BE2C (cell line): Measurements from ENCODE around the gene ISLR.

Experiments used
- DNase-seq: peaks from one replicate; pipeline ENCODE4 v3.0.0-alpha.2; 2020
- H3K27me3 ChIP-seq: fragments of 250-450 bp; sonication (Bioruptor Pico); 2 replicates; pipeline ENCODE4 v1.5.1; 2020; ENCODE audit warnings: mild to moderate bottlenecking
- H3K36me3 ChIP-seq: fragments of 250-450 bp; sonication (Bioruptor Pico); 2 replicates; pipeline ENCODE4 v1.5.1; 2020; ENCODE audit warnings: mild to moderate bottlenecking
- H3K4me1 ChIP-seq: fragments of 250-450 bp; sonication (Bioruptor Pico); 2 replicates; pipeline ENCODE4 v1.5.1; 2020
- H3K4me3 ChIP-seq: 2 replicates; pipeline ENCODE4 v1.5.1; 2011; ENCODE audit warnings: low read depth, low read length
- H3K9me3 ChIP-seq: fragments of 250-450 bp; sonication (Bioruptor Pico); 2 replicates; pipeline ENCODE4 v1.5.1; 2020
- CTCF ChIP-seq: IDR thresholded peaks from 2 replicates; pipeline ENCODE4 v1.5.1; 2012; ENCODE audit warnings: mild to moderate bottlenecking, low read depth, low read length

ISLR gene

GRCh38 chr15:74207652-74208440, 34.3 kb downstream of the ISLR start:
- H3K27me3 ChIP-seq = no peaks in the 10 kb centered on the region
- H3K9me3 ChIP-seq = no peaks in the 10 kb centered on the region
- H3K36me3 ChIP-seq = peaks cover 66% of the 10 kb centered on the region
- no peak for TF ChIP-seq CTCF
- no peak for DNase-seq
- H3K4me1 ChIP-seq = peaks cover 36% of the 10 kb centered on the region
- no peak overlapping the region for H3K4me3 ChIP-seq

DNA sequence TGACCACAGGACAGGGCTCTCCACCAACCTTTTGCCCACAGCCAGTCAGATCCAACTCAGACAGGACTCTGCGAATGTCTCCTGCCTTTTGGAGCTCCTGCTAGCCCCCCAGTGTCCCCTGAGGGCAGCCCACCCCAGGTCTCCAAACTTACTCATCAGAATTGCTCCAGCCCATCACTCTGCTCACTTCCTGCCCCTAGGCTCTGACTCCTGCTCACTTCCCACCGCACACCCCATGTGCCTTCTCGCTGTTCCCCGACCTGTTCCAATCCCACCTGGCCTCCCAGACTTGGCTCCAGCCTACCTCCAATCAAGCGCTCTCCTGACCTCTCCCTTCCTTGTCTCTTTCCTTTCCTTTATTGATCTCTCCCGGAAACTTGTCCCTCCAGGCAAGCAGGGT, 35.0 kb downstream of the ISLR start:
- Histone ChIP-seq H3K36me3 (peaks cover 71% of the 10 kb centered on the region), H3K27me3 (no peaks in the 10 kb centered on the region), H3K4me3 (no peak overlapping the region), H3K9me3 (no peaks in the 10 kb centered on the region), H3K4me1 (peaks cover 36% of the 10 kb centered on the region)
- no peak for TF ChIP-seq CTCF
- DNase-seq = no peak

- no peak for TF ChIP-seq CTCF
- no peak for DNase-seq
- Histone ChIP-seq H3K4me3 (no peak overlapping the region), H3K9me3 (no peaks in the 10 kb centered on the region), H3K27me3 (no peaks in the 10 kb centered on the region), H3K36me3 (peaks cover 74% of the 10 kb centered on the region), H3K4me1 (peaks cover 36% of the 10 kb centered on the region)
Measured at GRCh38 chr15:74208901-74209559, 35.5 kb downstream of the ISLR start.

- H3K9me3 ChIP-seq = no peaks in the 10 kb centered on the region
- H3K4me1 ChIP-seq = peaks cover 31% of the 10 kb centered on the region
- no peak overlapping the region for H3K4me3 ChIP-seq
- H3K27me3 ChIP-seq = no peaks in the 10 kb centered on the region
- peaks cover 78% of the 10 kb centered on the region for H3K36me3 ChIP-seq
- TF ChIP-seq CTCF = no peak
- no peak for DNase-seq
Measured at GRCh38 chr15:74209560-74209958, 36.0 kb downstream of the ISLR start.

DNA sequence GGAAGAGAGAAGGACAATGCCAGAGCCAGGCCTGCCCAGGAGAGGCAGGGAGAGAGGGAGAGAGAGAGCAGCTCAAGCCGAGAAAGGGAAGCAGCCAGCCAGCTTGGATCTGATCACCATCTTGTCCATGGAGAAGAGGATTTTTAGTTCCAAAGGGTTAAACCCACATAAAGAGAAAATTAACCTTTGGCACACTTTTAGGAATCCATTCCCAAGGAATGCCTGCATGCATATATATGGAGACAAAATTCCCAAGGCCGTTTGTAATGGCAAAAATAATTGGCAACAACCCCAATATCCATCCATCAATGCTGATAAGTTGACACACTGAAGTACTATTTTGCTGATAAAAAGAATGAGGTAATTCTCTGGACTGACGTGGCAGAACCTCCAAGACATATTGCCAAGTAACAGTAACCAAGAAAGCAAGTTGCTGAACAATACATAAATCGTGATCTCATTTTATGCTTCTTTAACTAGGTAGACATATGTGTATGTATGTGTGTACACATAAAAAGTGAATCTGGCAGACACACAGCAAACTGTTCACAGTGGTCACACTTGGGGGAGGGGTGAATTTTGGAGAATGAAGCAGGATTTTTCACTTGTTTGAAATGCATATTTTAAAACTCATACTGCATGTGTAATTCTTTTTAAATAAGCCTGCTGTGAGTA, 36.6 kb downstream of the ISLR start:
- peaks cover 77% of the 10 kb centered on the region for H3K36me3 ChIP-seq
- DNase-seq = no peak
- no peaks in the 10 kb centered on the region for H3K27me3 ChIP-seq
- H3K4me3 ChIP-seq = no peak overlapping the region
- TF ChIP-seq CTCF = no peak
- H3K4me1 ChIP-seq = peaks cover 25% of the 10 kb centered on the region
- H3K9me3 ChIP-seq = no peaks in the 10 kb centered on the region
